Colonic mucosa (tissue), 4 donors: ENCODE measurements around the gene NEGR1. TPM values are rescaled to one million over a fixed set of nuclear protein-coding genes. Genes with fewer than 3 reads are reported as not detected.
A peak's percentile ranks its signal among the peaks of the same experiment; 100 is the strongest.

ENCODE experiments used
- DNase-seq: peaks from one replicate; pipeline ENCODE4 v3.0.0-alpha.2; 2020
- H3K27ac ChIP-seq: fragments of 200-600 bp; one replicate; pipeline ENCODE4 v1.8.0; 2021
- H3K27me3 ChIP-seq: fragments of 200-600 bp; one replicate; pipeline ENCODE4 v1.8.0; 2021
- H3K36me3 ChIP-seq: fragments of 200-600 bp; one replicate; pipeline ENCODE4 v1.8.0; 2021
- H3K4me1 ChIP-seq: fragments of 200-600 bp; one replicate; pipeline ENCODE4 v1.8.0; 2021; ENCODE audit warnings: mild to moderate bottlenecking
- H3K4me3 ChIP-seq: fragments of 200-600 bp; one replicate; pipeline ENCODE4 v1.8.0; 2021
- H3K9ac ChIP-seq, 2 donors: one replicate each; pipeline ENCODE4 v1.7.0; 2013; ENCODE audit warnings: control low read depth in 2 of 2, low read depth in 2 of 2, low read length in 2 of 2
- H3K9me3 ChIP-seq: fragments of 200-600 bp; one replicate; pipeline ENCODE4 v1.8.0; 2021
- CTCF ChIP-seq: fragments of 200-600 bp; IDR thresholded peaks from one replicate; pipeline ENCODE4 v1.8.0; 2022; ENCODE audit warnings: antibody characterized with exemption, mild to moderate bottlenecking
- intact Hi-C: fragments of 100-400 bp; cut with DNase I; formaldehyde crosslinking; loops from one replicate; pipeline ENCODE4 v1.14.1; 2022
- total RNA-seq, 2 donors: library from RNA; stranded (reverse); fragmentation: NEBNext Ultra II Directional in 1 of 2; extraction: Animal tissue kit (Norgen Biotek cat#: 25700) in 1 of 2; gene quantifications; one replicate each; pipeline ENCODE4 v1.2.1, GENCODE V29; 2021
- donor health status: healthy.
- donor health status: DM: no; HTN: no; CAD: no.
- donor health status: DM: no; HTN: no; CAD: no.

The NEGR1 gene
- total RNA-seq, 2 donors from 2014 or later = 4.0 to 9.2 TPM

GRCh38 chr1:71792264-71792663 lies 490.1 kb downstream of the NEGR1 start:
- no peak for DNase-seq
- no peak for TF ChIP-seq CTCF
- intact Hi-C loops = no loop called here

DNA sequence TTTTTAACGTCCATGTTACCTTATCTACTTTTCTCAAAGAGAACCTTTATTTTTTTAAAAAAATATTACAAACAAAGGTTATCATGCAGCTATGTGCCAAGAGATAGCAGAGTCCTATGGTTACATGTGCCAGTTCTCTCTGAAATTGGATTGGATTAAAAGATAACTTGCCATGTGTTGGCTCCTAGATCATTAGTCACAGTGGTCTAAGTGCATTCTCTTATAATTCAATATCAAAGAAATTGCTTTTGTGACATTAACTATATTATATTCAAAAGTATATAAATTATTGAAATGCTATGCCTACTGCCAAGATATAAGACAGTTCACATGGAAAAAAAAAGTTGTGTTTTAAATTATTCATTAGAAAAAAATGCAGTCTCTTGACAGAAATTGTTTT lies 494.2 kb downstream of the NEGR1 start:
- intact Hi-C loops = no loop called here
- H3K4me1 ChIP-seq = no peaks in the 10 kb centered on the region
- H3K27ac ChIP-seq = no peak overlapping the region
- DNase-seq = no peak
- no peak overlapping the region for H3K4me3 ChIP-seq
- H3K9ac ChIP-seq = no peak overlapping the region
- no peaks in the 10 kb centered on the region for H3K27me3 ChIP-seq
- no peaks in the 10 kb centered on the region for H3K9me3 ChIP-seq
- no peaks in the 10 kb centered on the region for H3K36me3 ChIP-seq
- no peak for TF ChIP-seq CTCF

More at GRCh38 chr1:71792264-71792663, 490.1 kb downstream of the NEGR1 start:
- no peaks in the 10 kb centered on the region for H3K27me3 ChIP-seq
- no peak overlapping the region for H3K9ac ChIP-seq
- H3K4me1 ChIP-seq = no peaks in the 10 kb centered on the region
- no peaks in the 10 kb centered on the region for H3K9me3 ChIP-seq
- no peaks in the 10 kb centered on the region for H3K36me3 ChIP-seq
- no peak overlapping the region for H3K4me3 ChIP-seq
- no peak overlapping the region for H3K27ac ChIP-seq

GRCh38 chr1:71787699-71788098 lies 494.6 kb downstream of the NEGR1 start:
- Histone ChIP-seq H3K27ac (no peak overlapping the region), H3K27me3 (no peaks in the 10 kb centered on the region), H3K4me3 (no peak overlapping the region), H3K36me3 (no peaks in the 10 kb centered on the region), H3K9me3 (no peaks in the 10 kb centered on the region), H3K9ac (no peak overlapping the region), H3K4me1 (no peaks in the 10 kb centered on the region)
- TF ChIP-seq CTCF = no peak
- intact Hi-C loops = no loop called here
- DNase-seq = no peak

DNA sequence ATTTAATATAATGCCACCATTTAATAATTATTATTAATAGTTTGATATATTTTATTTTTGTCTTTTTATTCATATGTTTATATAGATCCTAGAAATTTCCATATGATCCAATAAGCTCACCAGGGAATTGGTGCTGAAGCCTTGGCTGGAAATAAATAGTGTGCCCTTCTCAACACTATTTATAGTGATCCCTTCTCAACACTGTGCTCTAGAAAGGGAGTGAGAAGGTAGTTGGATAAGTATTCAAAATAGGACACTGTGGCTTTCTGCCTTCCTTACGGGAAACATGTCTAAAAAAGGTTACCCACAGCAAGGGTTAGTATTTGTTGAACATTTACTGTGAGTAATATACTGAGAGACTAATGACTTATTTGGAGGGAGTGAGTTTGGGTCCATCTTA lies 496.1 kb downstream of the NEGR1 start:
- no peak for TF ChIP-seq CTCF
- Histone ChIP-seq H3K36me3 (no peaks in the 10 kb centered on the region), H3K4me1 (no peaks in the 10 kb centered on the region), H3K9ac (no peak overlapping the region), H3K27me3 (no peaks in the 10 kb centered on the region), H3K27ac (no peak overlapping the region), H3K4me3 (no peak overlapping the region), H3K9me3 (no peaks in the 10 kb centered on the region)
- intact Hi-C loops = no loop called here
- DNase-seq = no peak

DNA sequence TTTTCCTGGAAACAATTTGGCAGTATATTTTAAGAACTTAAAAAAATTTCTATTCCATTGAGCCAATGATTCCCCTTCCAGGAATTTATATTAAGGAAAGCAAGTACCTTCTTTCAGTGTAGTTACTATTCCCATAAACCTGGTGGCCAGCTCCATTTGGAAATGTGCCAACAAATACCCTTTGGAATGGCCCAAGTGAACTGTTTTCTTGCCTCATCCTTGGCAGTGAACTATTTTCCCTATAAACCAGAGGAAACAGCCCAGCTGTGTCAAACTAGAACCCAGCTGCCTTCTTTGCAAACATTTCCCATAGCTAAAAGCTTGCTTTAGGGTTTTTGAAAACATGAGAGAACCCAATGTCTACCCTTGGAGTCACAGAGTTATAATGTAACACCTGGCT lies 496.9 kb downstream of the NEGR1 start:
- no peak for TF ChIP-seq CTCF
- intact Hi-C loops = no loop called here
- H3K36me3 ChIP-seq = no peaks in the 10 kb centered on the region
- no peaks in the 10 kb centered on the region for H3K9me3 ChIP-seq
- no peaks in the 10 kb centered on the region for H3K27me3 ChIP-seq
- H3K27ac ChIP-seq = no peak overlapping the region
- H3K4me3 ChIP-seq = no peak overlapping the region
- peak; percentile 19 for DNase-seq
- H3K4me1 ChIP-seq = no peaks in the 10 kb centered on the region
- no peak overlapping the region for H3K9ac ChIP-seq

GRCh38 chr1:71785000-71785399 lies 497.3 kb downstream of the NEGR1 start:
- Histone ChIP-seq H3K9me3 (no peaks in the 10 kb centered on the region), H3K36me3 (no peaks in the 10 kb centered on the region), H3K27ac (no peak overlapping the region), H3K9ac (no peak overlapping the region), H3K27me3 (no peaks in the 10 kb centered on the region), H3K4me3 (no peak overlapping the region), H3K4me1 (no peaks in the 10 kb centered on the region)
- DNase-seq = no peak
- TF ChIP-seq CTCF = no peak
- intact Hi-C loops = no loop called here
